Measurements from ENCODE around the gene CAV1. TPM values are rescaled to one million over a fixed set of nuclear protein-coding genes. Genes with fewer than 3 reads are reported as not detected.

The CAV1 gene
- total and polyA plus RNA-seq, 12 donors = 93.0 to 364 (median 274) TPM

DNA sequence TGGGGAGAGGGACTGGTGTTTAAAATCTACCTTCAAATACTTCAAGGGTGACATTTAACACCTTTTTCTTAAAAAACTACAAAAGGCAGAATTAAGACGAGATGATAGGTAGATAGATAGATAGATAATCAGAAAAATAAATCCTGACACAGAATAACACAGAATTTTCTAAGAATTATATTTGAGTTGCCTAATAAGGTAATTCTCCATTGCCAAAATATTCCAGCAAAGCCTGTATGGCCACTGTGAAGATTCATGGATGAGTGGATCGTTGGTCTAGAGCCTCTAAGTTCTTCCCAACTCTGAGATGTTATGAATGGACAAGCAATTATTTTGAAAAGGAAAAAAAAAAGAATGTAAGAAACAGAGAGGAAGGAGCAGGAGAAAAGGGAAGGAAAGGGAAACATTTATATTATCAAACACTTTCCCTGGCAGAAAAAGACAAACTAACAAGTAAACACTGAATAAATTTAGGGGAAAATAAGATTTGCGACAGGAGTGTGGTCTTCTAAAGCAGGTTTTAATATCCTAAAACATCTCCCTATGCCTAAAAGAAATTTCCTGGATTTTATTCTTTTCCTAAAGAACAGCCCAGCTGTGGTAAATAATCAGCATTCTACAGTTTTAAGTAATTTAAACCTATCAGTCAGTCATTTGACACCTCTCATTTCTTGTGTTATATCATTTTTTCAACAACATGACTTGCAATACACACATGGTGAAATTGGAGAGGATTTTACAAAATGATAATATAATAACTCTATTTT, 32.8 kb upstream of the CAV1 start:
- Histone ChIP-seq H3K4me3 (no peak overlapping the region), H3K36me3 (no peaks in the 10 kb centered on the region), H3K27ac (peak overlapping the region in 6 of 10 donors; percentile 5 to 67 (median 24)), H3K9me3 (peaks cover 0 to 6% (median 0%) of the 10 kb centered on the region in 11 donors), H3K27me3 (no peaks in the 10 kb centered on the region), H3K4me1 (peaks cover 6 to 64% (median 36%) of the 10 kb centered on the region in 9 donors)
- WGBS, 2 donors = 66 to 72% methylated on average over 3 of the region's 3 CpGs
- intact Hi-C loops (cut with DNase I) = loop anchor here in 4 of 10 donors (10.0 kb wide), 2 partner anchors 47 to 137 kb away; no protein-coding TSS in a partner anchor
- ATAC-seq (no peak), DNase-seq (no peak)
- no peak for TF ChIP-seq CTCF (IDR thresholded peaks at IDR 0.05)

DNA sequence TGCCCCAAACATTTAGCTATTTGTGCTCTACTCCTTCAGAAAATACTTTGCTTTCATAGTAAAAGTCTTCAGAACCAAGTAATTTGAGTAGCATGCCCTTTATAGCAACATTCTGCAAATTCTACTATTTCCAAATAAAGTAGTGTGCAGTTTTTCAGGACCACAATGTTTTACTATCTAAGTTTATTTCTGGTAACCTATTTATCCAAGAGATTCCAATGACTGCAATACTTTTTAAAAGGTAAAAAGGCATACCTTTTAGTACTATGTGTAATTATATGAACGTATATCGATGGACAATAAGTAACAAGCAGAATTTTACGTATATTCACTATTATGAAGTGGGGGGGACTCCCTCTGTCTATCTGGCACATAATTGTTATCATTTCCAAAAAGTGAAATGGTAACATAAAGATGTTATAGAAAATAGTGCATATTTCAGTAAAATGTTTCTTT, 32.2 kb upstream of the CAV1 start:
- intact Hi-C loops (cut with DNase I) = loop anchor here in 4 of 10 donors (10.0 kb wide), 2 partner anchors 48 to 138 kb away; no protein-coding TSS in a partner anchor
- no peak overlapping the region for H3K4me3 ChIP-seq
- ATAC-seq (no peak), DNase-seq (no peak)
- no peak for TF ChIP-seq CTCF (IDR thresholded peaks at IDR 0.05)
- H3K27me3 ChIP-seq = no peaks in the 10 kb centered on the region
- H3K36me3 ChIP-seq = no peaks in the 10 kb centered on the region
- H3K4me1 ChIP-seq = peaks cover 6 to 64% (median 34%) of the 10 kb centered on the region in 9 donors
- peaks cover 0 to 6% (median 0%) of the 10 kb centered on the region in 11 donors for H3K9me3 ChIP-seq
- peak overlapping the region in 5 of 10 donors; percentile 35 to 67 (median 48) for H3K27ac ChIP-seq
- WGBS, 2 donors = 88 to 90% methylated on average over 3 of the region's 3 CpGs

- WGBS, 2 donors = 61 to 71% methylated on average over 1 of the region's 1 CpG
- ATAC-seq (no peak), DNase-seq (no peak)
- no peaks in the 10 kb centered on the region for H3K36me3 ChIP-seq
- TF ChIP-seq CTCF (IDR thresholded peaks at IDR 0.05) = no peak
- H3K4me1 ChIP-seq = peaks cover 6 to 64% (median 34%) of the 10 kb centered on the region in 9 donors
- H3K27me3 ChIP-seq = no peaks in the 10 kb centered on the region
- no peak overlapping the region for H3K4me3 ChIP-seq
- H3K9me3 ChIP-seq = peaks cover 0 to 6% (median 0%) of the 10 kb centered on the region in 11 donors
- peak overlapping the region in 5 of 10 donors; percentile 35 to 67 (median 48) for H3K27ac ChIP-seq
- intact Hi-C loops (cut with DNase I) = loop anchor here in 4 of 10 donors (10.0 kb wide), 2 partner anchors 49 to 139 kb away; no protein-coding TSS in a partner anchor
Measured at GRCh38 chr7:116493449-116493848, 31.4 kb upstream of the CAV1 start.

- DNase-seq = no peak
- intact Hi-C loops (cut with DNase I) = loop anchor here in 4 of 10 donors (10.0 kb wide), 2 partner anchors 50 to 140 kb away; no protein-coding TSS in a partner anchor
- 96 to 99% methylated on average over 2 of the region's 2 CpGs for WGBS, 2 donors
- H3K9me3 ChIP-seq = peaks cover 0 to 6% (median 0%) of the 10 kb centered on the region in 11 donors
- H3K27ac ChIP-seq = peak overlapping the region in 1 of 10 donors; percentile 53
- TF ChIP-seq CTCF (IDR thresholded peaks at IDR 0.05) = no peak
- H3K4me1 ChIP-seq = peaks cover 6 to 62% (median 35%) of the 10 kb centered on the region in 9 donors
- H3K4me3 ChIP-seq = no peak overlapping the region
- no peak for ATAC-seq
- peaks cover 0 to 5% (median 0%) of the 10 kb centered on the region in 7 donors for H3K27me3 ChIP-seq
- no peaks in the 10 kb centered on the region for H3K36me3 ChIP-seq
Measured at GRCh38 chr7:116494472-116494871, 30.4 kb upstream of the CAV1 start.
